PC-3 (cell line): Measurements from ENCODE around the gene CAMK2A. TPM values are rescaled to one million over a fixed set of nuclear protein-coding genes. Genes with fewer than 3 reads are reported as not detected.

Source experiments
- ATAC-seq: fragments of 200-7000 bp; cut with Tn5 transposase; 2 replicates; pipeline ENCODE4 v1.9.1; 2020; ENCODE audit warnings: mild to moderate bottlenecking, moderate library complexity
- BruUV-seq: library from RNA; stranded (reverse); fragments of 400-500 nt; replicated peaks from 2 replicates; lab custom pipeline; 2021; lab: Mats Ljungman, UMichigan
- CTCF ChIA-PET: fragments of 300-600 bp; sonication (Branson Sonifier 250); formaldehyde crosslinking; loops from one replicate; lab custom pipeline; 2022; ENCODE audit warnings: antibody characterized with exemption; lab: Charles Lee
- POLR2A ChIA-PET: fragments of 300-600 bp; sonication (Branson Sonifier 250); formaldehyde crosslinking; loops from one replicate; lab custom pipeline; 2022; ENCODE audit warnings: antibody characterized with exemption; ENCODE audit not compliant: unreplicated experiment; lab: Charles Lee
- DNase-seq: peaks from one replicate; pipeline ENCODE4 v3.0.0-alpha.2; 2015
- H2AFZ ChIP-seq: fragments of 300-600 bp; sonication (generic); 2 replicates; pipeline ENCODE4 v1.6.0; 2016; ENCODE audit warnings: antibody characterized with exemption, low read length
- H3F3A ChIP-seq: fragments of 300-600 bp; sonication (generic); one replicate; pipeline ENCODE4 v1.6.0; 2017; ENCODE audit warnings: antibody characterized with exemption, low read length, control low read depth, mild to moderate bottlenecking; ENCODE audit not compliant: unreplicated experiment
- H3K27ac ChIP-seq: fragments of 300-600 bp; sonication (generic); 2 replicates; pipeline ENCODE4 v1.5.1; 2016; ENCODE audit warnings: mild to moderate bottlenecking, low read length
- H3K27me3 ChIP-seq: fragments of 300-600 bp; sonication (generic); 2 replicates; pipeline ENCODE4 v1.6.1; 2016; ENCODE audit warnings: low read length, mixed read lengths
- H3K36me3 ChIP-seq: fragments of 300-600 bp; sonication (generic); 2 replicates; pipeline ENCODE4 v1.6.1; 2016; ENCODE audit warnings: low read depth, mixed run types, low read length, mixed read lengths
- H3K4me1 ChIP-seq: fragments of 300-600 bp; sonication (generic); 2 replicates; pipeline ENCODE4 v1.5.1; 2016; ENCODE audit warnings: low read length; ENCODE audit not compliant: insufficient read depth
- H3K4me2 ChIP-seq: fragments of 300-600 bp; sonication (generic); 2 replicates; pipeline ENCODE4 v1.6.0; 2016; ENCODE audit warnings: low read length
- H3K4me3 ChIP-seq: fragments of 300-600 bp; sonication (generic); 2 replicates; pipeline ENCODE4 v1.5.1; 2016; ENCODE audit warnings: mild to moderate bottlenecking, low read length, mixed read lengths
- H3K79me2 ChIP-seq: fragments of 300-600 bp; sonication (generic); 2 replicates; pipeline ENCODE4 v1.6.1; 2017; ENCODE audit warnings: low read length, mixed read lengths
- H3K9ac ChIP-seq: fragments of 300-600 bp; sonication (generic); 2 replicates; pipeline ENCODE4 v1.6.0; 2016; ENCODE audit warnings: mild to moderate bottlenecking, low read length
- H3K9me2 ChIP-seq: fragments of 300-600 bp; sonication (generic); replicated peaks from 2 replicates; pipeline ENCODE4 v1.6.1; 2016; ENCODE audit warnings: mixed run types, low read length, mixed read lengths
- H3K9me3 ChIP-seq: fragments of 300-600 bp; sonication (generic); 2 replicates; pipeline ENCODE4 v1.6.1; 2016; ENCODE audit warnings: low read length, mixed read lengths
- H4K20me1 ChIP-seq: fragments of 300-600 bp; sonication (generic); 2 replicates; pipeline ENCODE4 v1.6.1; 2016; ENCODE audit warnings: low read length, mixed read lengths
- CTCF ChIP-seq: fragments of 300-600 bp; sonication (generic); conservative IDR thresholded peaks from 2 replicates; pipeline ENCODE4 v1.5.1; 2017; ENCODE audit warnings: antibody characterized with exemption, low read depth, mild to moderate bottlenecking, low read length
- EZH2 ChIP-seq: fragments of 300-600 bp; sonication (generic); IDR thresholded peaks from one replicate; pipeline ENCODE4 v1.6.1; 2017; ENCODE audit warnings: antibody characterized with exemption, mild to moderate bottlenecking, low read length; ENCODE audit not compliant: unreplicated experiment
- EZH2phosphoT487 ChIP-seq: fragments of 300-600 bp; sonication (generic); IDR thresholded peaks from 2 replicates; pipeline ENCODE4 v1.6.1; 2018; ENCODE audit warnings: mild to moderate bottlenecking, antibody characterized with exemption, low read length, borderline replicate concordance
- intact Hi-C: fragments of 100-400 bp; cut with micrococcal nuclease; formaldehyde crosslinking; loops from 2 replicates; pipeline ENCODE4 v1.9.0; 2023
- total RNA-seq: library from RNA; depleted of rRNA; stranded (reverse); fragments of >200 nt; gene quantifications from 2 replicates; pipeline ENCODE4 v1.2.3, GENCODE V29; 2014

CAMK2A gene
- total RNA-seq, 1 experiment from 2014 or later: 0.15 TPM

- no peaks in the 10 kb centered on the region for H3K4me1 ChIP-seq
- no peak overlapping the region for H3K4me3 ChIP-seq
- no TSS peak for BruUV-seq
- no peak for TF ChIP-seq CTCF
- no peak for TF ChIP-seq EZH2
- no peak for TF ChIP-seq EZH2phosphoT487
- no peaks in the 10 kb centered on the region for H4K20me1 ChIP-seq
- H3F3A ChIP-seq: no peaks in the 10 kb centered on the region
- H3K36me3 ChIP-seq: no peaks in the 10 kb centered on the region
- intact Hi-C loops: no loop called here
- H3K79me2 ChIP-seq: no peaks in the 10 kb centered on the region
- no peak overlapping the region for H3K27ac ChIP-seq
- POLR2A ChIA-PET: no interaction called here
- CTCF ChIA-PET: no interaction called here
- no peaks in the 10 kb centered on the region for H3K27me3 ChIP-seq
- DNase-seq (no peak), ATAC-seq (no peak)
- H3K9me2 ChIP-seq: no peaks in the 10 kb centered on the region
- H2AFZ ChIP-seq: no peak overlapping the region
- no peak overlapping the region for H3K4me2 ChIP-seq
- H3K9me3 ChIP-seq: no peaks in the 10 kb centered on the region
- H3K9ac ChIP-seq: no peak overlapping the region
Observed at GRCh38 chr5:150239794-150240122, 49.8 kb downstream of the CAMK2A start.

DNA sequence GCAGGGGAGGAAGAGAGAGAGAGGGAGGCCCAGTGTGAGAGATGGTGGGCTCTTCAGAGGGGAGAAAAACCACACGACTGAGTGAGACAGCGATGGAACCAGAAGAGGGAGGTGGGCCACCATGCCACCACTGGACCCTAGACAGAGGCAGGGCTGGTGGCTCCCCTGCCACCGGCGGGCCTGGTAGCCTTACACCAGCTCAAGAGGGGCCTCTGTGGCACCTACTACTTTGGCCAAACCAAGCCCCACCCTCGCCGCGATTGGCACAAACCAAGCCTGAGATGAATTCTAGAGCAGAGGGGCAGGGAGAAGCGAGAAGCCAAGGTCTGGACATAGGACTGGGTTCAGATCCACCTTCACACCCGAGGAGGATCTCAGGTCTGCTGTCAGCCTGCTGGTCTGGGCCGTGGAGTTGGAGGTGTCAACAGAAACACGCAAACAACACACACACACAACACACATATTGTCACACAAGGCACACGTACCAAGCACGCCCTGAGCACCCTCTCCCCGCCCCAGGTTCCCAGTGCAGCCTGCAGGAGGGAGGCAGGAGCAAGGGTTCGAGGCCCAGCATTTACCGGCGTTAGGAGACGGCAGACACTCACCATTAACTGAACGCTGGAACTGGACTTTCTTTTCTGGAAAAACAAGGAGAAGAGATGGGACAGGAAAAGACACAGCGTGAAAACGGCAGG is 50.3 kb downstream of the CAMK2A start:
- intact Hi-C loops: no loop called here

More for the DNA sequence above, 50.3 kb downstream of the CAMK2A start:
- H3K4me2 ChIP-seq: no peak overlapping the region
- H3K4me1 ChIP-seq: no peaks in the 10 kb centered on the region
- H3K9me3 ChIP-seq: no peaks in the 10 kb centered on the region
- H4K20me1 ChIP-seq: no peaks in the 10 kb centered on the region
- H3K9ac ChIP-seq: no peak overlapping the region
- H3K9me2 ChIP-seq: no peaks in the 10 kb centered on the region
- H3K79me2 ChIP-seq: no peaks in the 10 kb centered on the region
- DNase-seq (no peak), ATAC-seq (no peak)
- H3F3A ChIP-seq: no peaks in the 10 kb centered on the region
- no peak overlapping the region for H3K4me3 ChIP-seq
- POLR2A ChIA-PET: no interaction called here
- TF ChIP-seq EZH2 (no peak), EZH2phosphoT487 (no peak), CTCF (no peak)
- H3K36me3 ChIP-seq: no peaks in the 10 kb centered on the region
- no peak overlapping the region for H3K27ac ChIP-seq
- no peak overlapping the region for H2AFZ ChIP-seq
- CTCF ChIA-PET: no interaction called here
- H3K27me3 ChIP-seq: no peaks in the 10 kb centered on the region
- BruUV-seq: no TSS peak
